GM20431 (cell line): ENCODE measurements around the gene SPSB3.
"Not testable (repeated sequence)": the region's sequence is repeated elsewhere in the genome, so short reads cannot be mapped to it uniquely, and the experiment has no call there.

Source experiments
- in situ Hi-C: fragments of 300-500 bp; cut with MseI, MboI; formaldehyde crosslinking; loops from one replicate; pipeline ENCODE4 v1.15.0; 2020; ENCODE audit warnings: low sequenced_read_pairs; ENCODE audit not compliant: unreplicated experiment

Gene SPSB3

GRCh38 chr16:1817276-1817589 is 34.9 kb upstream of the SPSB3 start:
- in situ Hi-C loops: no loop called here

GRCh38 chr16:1816396-1817275 is 34.3 kb upstream of the SPSB3 start:
- in situ Hi-C loops: no loop called here

GRCh38 chr16:1815461-1815860 is 33.1 kb upstream of the SPSB3 start:
- in situ Hi-C loops: no loop called here

- in situ Hi-C loops: no loop called here
These were observed 30.4 kb upstream of the SPSB3 start for GRCh38 chr16:1812732-1813163.

- in situ Hi-C loops: no loop called here
These were observed 28.2 kb upstream of the SPSB3 start for GRCh38 chr16:1810536-1810935.

GRCh38 chr16:1810106-1810505 is 27.7 kb upstream of the SPSB3 start:
- in situ Hi-C loops: no loop called here

- in situ Hi-C loops: no loop called here
These were observed 27.0 kb upstream of the SPSB3 start for GRCh38 chr16:1809281-1809801.

GRCh38 chr16:1808691-1809090 is 26.3 kb upstream of the SPSB3 start:
- in situ Hi-C loops: no loop called here

GRCh38 chr16:1807626-1808025 is 25.3 kb upstream of the SPSB3 start:
- in situ Hi-C loops: no loop called here

- in situ Hi-C loops: no loop called here
These were observed 18.3 kb upstream of the SPSB3 start for GRCh38 chr16:1800701-1801100.

- in situ Hi-C loops: not testable (repeated sequence)
These were observed 16.9 kb upstream of the SPSB3 start for GRCh38 chr16:1799263-1799662.

- in situ Hi-C loops: no loop called here
These were observed 12.7 kb upstream of the SPSB3 start for GRCh38 chr16:1794908-1795666.

- in situ Hi-C loops: no loop called here
These were observed 12.0 kb upstream of the SPSB3 start for GRCh38 chr16:1794221-1794871.

GRCh38 chr16:1793578-1794220 is 11.3 kb upstream of the SPSB3 start, which contains the start of gene IGFALS:
IGFALS (minus strand) TSS chr16:1793705; CDS start chr16:1793652, 53 bp downstream.
- in situ Hi-C loops: no loop called here

- in situ Hi-C loops: no loop called here
These were observed 10.6 kb upstream of the SPSB3 start for GRCh38 chr16:1792836-1793577.

- in situ Hi-C loops: no loop called here
These were observed 9.8 kb upstream of the SPSB3 start for GRCh38 chr16:1791943-1792812.

- in situ Hi-C loops: no loop called here
These were observed 9.0 kb upstream of the SPSB3 start for GRCh38 chr16:1791256-1791942.
